Endothelial cell of umbilical vein (primary cell): ENCODE measurements around the gene PGLYRP1. TPM values are rescaled to one million over a fixed set of nuclear protein-coding genes. Genes with fewer than 3 reads are reported as not detected.

Experiments
- BruUV-seq: library from RNA; stranded (reverse); fragments of 400-500 nt; replicated peaks from 2 replicates; lab custom pipeline; 2021; lab: Mats Ljungman, UMichigan
- CTCF ChIA-PET: fragments of 300-600, 350-600 bp; sonication (Branson Sonifier 250); formaldehyde crosslinking; loops from one replicate; lab custom pipeline; 2021; ENCODE audit warnings: antibody characterized with exemption, inconsistent platforms; lab: Charles Lee
- POLR2A ChIA-PET: fragments of 300-600, 350-600 bp; sonication (Branson Sonifier 250); formaldehyde crosslinking; loops from one replicate; lab custom pipeline; 2021; ENCODE audit warnings: antibody characterized with exemption, inconsistent platforms; lab: Charles Lee
- DNase-seq: peaks from one replicate; pipeline ENCODE4 v3.0.0-alpha.2; 2011; ENCODE audit warnings: low read depth, low spot score
- FAIRE-seq: peaks from 2 replicates; lab custom pipeline; 2011; peaks lifted over from hg19 to GRCh38; lab: Jason Lieb, UNC
- H2AFZ ChIP-seq: 2 replicates; pipeline ENCODE4 v1.6.0; 2012; ENCODE audit warnings: low read depth, low read length, control low read depth, inconsistent platforms
- H3K27ac ChIP-seq: 2 replicates; pipeline ENCODE4 v1.5.1; 2011; ENCODE audit warnings: low read depth, mild to moderate bottlenecking, control low read depth, low read length, moderate library complexity; ENCODE audit not compliant: insufficient read depth
- H3K27me3 ChIP-seq, 2 experiments: 2 replicates each; pipeline versions ENCODE4 v1.6.0 to v1.6.1; 2011; ENCODE audit warnings: low read length in 2 of 2, mixed read lengths in 1 of 2; ENCODE audit not compliant: control insufficient read depth in 2 of 2, insufficient read depth in 2 of 2
- H3K36me3 ChIP-seq, 2 experiments: 2 replicates in 1 of 2; 3 replicates in 1 of 2; pipeline ENCODE4 v1.5.1; 2011; ENCODE audit warnings: low read length in 2 of 2, mild to moderate bottlenecking in 1 of 2, moderate library complexity in 1 of 2; ENCODE audit not compliant: control insufficient read depth in 2 of 2, insufficient read depth in 2 of 2; ENCODE audit errors: extremely low read depth in 1 of 2
- H3K4me1 ChIP-seq: 3 replicates; pipeline ENCODE4 v1.5.1; 2011; ENCODE audit warnings: mild to moderate bottlenecking, low read length; ENCODE audit not compliant: control insufficient read depth, insufficient read depth; ENCODE audit errors: extremely low read depth
- H3K4me2 ChIP-seq: 2 replicates; pipeline ENCODE4 v1.6.1; 2011; ENCODE audit warnings: low read length, control low read depth, mixed read lengths; ENCODE audit not compliant: insufficient read depth
- H3K4me3 ChIP-seq, 3 experiments: fragments of 200-600 bp in 1 of 3; sonication (generic), shearing (Covaris generic) in 1 of 3; replicated peaks in 1 of 3; 2 replicates each; pipeline ENCODE4 v1.5.1; 2011 to 2016; ENCODE audit warnings: control low read depth in 3 of 3, low read length in 3 of 3, mild to moderate bottlenecking in 2 of 3, inconsistent platforms in 1 of 3, low read depth in 1 of 3, moderate library complexity in 1 of 3; ENCODE audit not compliant: insufficient read depth in 1 of 3
- H3K79me2 ChIP-seq: 2 replicates; pipeline ENCODE4 v1.6.0; 2012; ENCODE audit warnings: low read length, inconsistent platforms; ENCODE audit not compliant: control insufficient read depth, insufficient read depth
- H3K9ac ChIP-seq: replicated peaks from 2 replicates; pipeline ENCODE3; 2011; ENCODE audit warnings: low read length, control low read depth; ENCODE audit not compliant: insufficient read depth; ENCODE audit errors: extremely low read depth
- H3K9me1 ChIP-seq: replicated peaks from 3 replicates; pipeline ENCODE4 v1.6.0; 2011; ENCODE audit warnings: mild to moderate bottlenecking, low read length; ENCODE audit not compliant: control insufficient read depth, insufficient read depth; ENCODE audit errors: extremely low read depth
- H3K9me3 ChIP-seq: replicated peaks from 2 replicates; pipeline ENCODE4 v1.5.1; 2012; ENCODE audit warnings: low read length, inconsistent platforms; ENCODE audit not compliant: control insufficient read depth, insufficient read depth
- H4K20me1 ChIP-seq: replicated peaks from 2 replicates; pipeline ENCODE3; 2011; ENCODE audit warnings: mild to moderate bottlenecking, low read length; ENCODE audit not compliant: control insufficient read depth, insufficient read depth; ENCODE audit errors: extremely low read depth
- EZH2 ChIP-seq: IDR thresholded peaks from 2 replicates; pipeline ENCODE4 v1.6.1; 2012; ENCODE audit warnings: borderline replicate concordance, low read depth, mild to moderate bottlenecking, moderate library complexity, low read length, inconsistent platforms; ENCODE audit not compliant: severe bottlenecking
- FOS ChIP-seq: IDR thresholded peaks from 2 replicates; pipeline ENCODE4 v1.6.1; 2011; ENCODE audit warnings: mild to moderate bottlenecking, low read length, moderate library complexity, borderline replicate concordance; ENCODE audit not compliant: insufficient read depth
- GATA2 ChIP-seq: IDR thresholded peaks from 2 replicates; pipeline ENCODE4 v1.7.0; 2011; ENCODE audit warnings: low read depth, mild to moderate bottlenecking, moderate library complexity, mixed read lengths, low read length; ENCODE audit not compliant: insufficient read length, insufficient read depth
- JUN ChIP-seq: IDR thresholded peaks from 2 replicates; pipeline ENCODE4 v1.6.1; 2011; ENCODE audit warnings: borderline replicate concordance, low read depth; ENCODE audit not compliant: insufficient read length, insufficient read depth
- MYC ChIP-seq: IDR thresholded peaks from one replicate; pipeline ENCODE4 v1.6.1; 2011; ENCODE audit warnings: mild to moderate bottlenecking, low read depth, low read length
- POLR2A ChIP-seq: IDR thresholded peaks from 2 replicates; pipeline ENCODE4 v1.6.1; 2012; ENCODE audit warnings: low read depth, mild to moderate bottlenecking, control low read depth, low read length
- POLR2AphosphoS5 ChIP-seq: IDR thresholded peaks from 2 replicates; pipeline ENCODE4 v1.6.1; 2012; ENCODE audit warnings: low read depth, mild to moderate bottlenecking, control low read depth, low read length, moderate library complexity; ENCODE audit not compliant: insufficient read depth
- dilution Hi-C: fragments of 300-500 bp; cut with MboI; formaldehyde crosslinking; loops from one replicate; pipeline ENCODE4 v1.15.0; 2019; ENCODE audit warnings: low sequenced_read_pairs; ENCODE audit not compliant: extremely low pct_ligation_motif_present
- intact Hi-C: fragments of 100-400 bp; cut with micrococcal nuclease; formaldehyde crosslinking; loops from one replicate; pipeline ENCODE4 v1.10.0; 2022
- polyA plus RNA-seq, 4 experiments: library from polyadenylated mRNA; depleted of rRNA in 3 of 4; stranded (reverse) in 3 of 4; unstranded in 1 of 4; fragments of >200 nt; gene quantifications; 2 replicates each; pipeline versions ENCODE4 v1.2.1 to v1.2.3, GENCODE V29; 2011 to 2012; ENCODE audit warnings: missing spikeins in 1 of 4
- total RNA-seq: library from RNA; stranded (reverse); gene quantifications from 2 replicates; pipeline ENCODE4 v1.2.3, GENCODE V29; 2021
- TF ChIP-seq, protein P1 (sequence below), 2 donors: IDR thresholded peaks; 1 replicate in 1 of 2; 2 replicates in 1 of 2; pipeline ENCODE4 v1.5.1; 2011; ENCODE audit warnings: low read length in 2 of 2, mild to moderate bottlenecking in 2 of 2, moderate library complexity in 2 of 2, control low read depth in 1 of 2, inconsistent platforms in 1 of 2, low read depth in 1 of 2; ENCODE audit not compliant: insufficient read depth in 1 of 2; ENCODE audit errors: extremely low read depth in 1 of 2
- TF ChIP-seq, protein P2 (sequence below): IDR thresholded peaks from 2 replicates; pipeline ENCODE4 v1.6.1; 2011; ENCODE audit not compliant: insufficient read depth, insufficient read length

The PGLYRP1 gene
- total and polyA plus RNA-seq, 2 donors (not counting 3 experiments of a cell fraction or from before 2014, with no cell fraction given), result not detected

DNA sequence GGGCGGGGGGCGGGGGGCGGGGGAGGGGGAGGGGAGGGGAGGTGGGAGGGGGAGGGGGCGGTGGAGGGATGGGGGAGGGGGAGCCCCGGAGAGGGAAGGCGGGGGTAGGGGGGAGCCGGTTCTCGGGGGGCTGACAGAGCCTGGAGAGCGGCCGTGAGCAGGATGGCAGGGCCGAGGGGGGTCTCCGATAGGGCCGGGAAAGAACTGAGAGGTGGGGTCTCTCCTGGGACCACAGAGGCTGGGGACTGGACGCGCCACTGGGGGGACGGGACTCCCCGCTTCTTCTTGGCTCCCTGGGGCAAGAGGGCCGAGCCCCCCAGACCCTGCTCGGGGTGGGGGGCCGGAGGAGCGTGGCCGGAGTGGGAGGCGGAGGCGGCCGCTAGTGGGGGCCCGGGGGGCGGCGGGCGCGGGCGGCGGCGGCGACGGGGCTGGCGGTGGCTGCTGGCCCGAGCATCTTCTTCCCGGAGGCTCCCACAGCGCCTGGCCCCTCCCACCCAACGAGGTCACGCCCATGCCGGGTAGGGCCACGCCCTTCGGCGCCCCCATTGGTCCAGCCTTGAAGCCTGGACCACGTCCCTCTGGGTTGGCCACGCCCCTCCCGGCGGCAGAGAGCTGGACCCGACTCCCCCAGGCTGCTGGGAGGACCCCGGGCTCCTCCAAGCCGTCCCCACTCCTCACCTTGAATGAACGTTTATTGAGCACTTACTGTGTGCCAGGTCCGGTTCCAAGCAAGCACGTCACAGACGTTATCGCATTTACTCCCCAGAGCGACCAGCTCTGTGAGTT is 49.1 kb downstream of the PGLYRP1 start, which contains the start of gene NOVA2:
Gene NOVA2, minus strand, starts transcription at position 313 of the 786 bp plus-strand sequence. CDS start 514 bp downstream, outside the sequence.
- peak within 1 kb of the TSS; percentile 65 for H3K4me2 ChIP-seq
- peak; percentile 96 for FAIRE-seq
- peak within 1 kb of the TSS; percentile 52 to 80 (median 68) for H3K4me3 ChIP-seq
- H3K36me3 ChIP-seq, result peaks cover 0 to 1% of the 10 kb centered on the region in 2 experiments
- H4K20me1 ChIP-seq, result no peaks in the 10 kb centered on the region
- ChIA-PET POLR2A (interaction anchor here (0.6 to 0.8 kb wide), 2 partner anchors 16 to 17 kb away, joined by 4 to 6 read pairs; no protein-coding TSS in a partner anchor), CTCF (interaction anchor here (0.7 to 1.4 kb wide), 12 partner anchors 12 to 324 kb away, joined by 3 to 7 read pairs (median 4); partner anchors contain the start of gene CCDC61)
- H3K27me3 ChIP-seq, result peaks cover 2 to 4% of the 10 kb centered on the region in 2 experiments
- no peak within 1 kb of the TSS for H3K27ac ChIP-seq
- intact Hi-C loops, result loop anchor here (1.0 to 5.0 kb wide), 3 partner anchors 17 to 34 kb away; partner anchors contain the start of gene CCDC61
- peak; percentile 95 for DNase-seq
- no peaks in the 10 kb centered on the region for H3K9me3 ChIP-seq
- no peaks in the 10 kb centered on the region for H3K9me1 ChIP-seq
- peak; percentile 45 for TF ChIP-seq POLR2AphosphoS5
- TF ChIP-seq EZH2, result no peak
- H2AFZ ChIP-seq, result peak within 1 kb of the TSS; percentile 73
- H3K9ac ChIP-seq, result peak within 1 kb of the TSS; percentile 12
- dilution Hi-C loops, result no loop called here
- peaks cover 9% of the 10 kb centered on the region for H3K79me2 ChIP-seq
- BruUV-seq, result no TSS peak
- H3K4me1 ChIP-seq, result peaks cover 23% of the 10 kb centered on the region

DNA sequence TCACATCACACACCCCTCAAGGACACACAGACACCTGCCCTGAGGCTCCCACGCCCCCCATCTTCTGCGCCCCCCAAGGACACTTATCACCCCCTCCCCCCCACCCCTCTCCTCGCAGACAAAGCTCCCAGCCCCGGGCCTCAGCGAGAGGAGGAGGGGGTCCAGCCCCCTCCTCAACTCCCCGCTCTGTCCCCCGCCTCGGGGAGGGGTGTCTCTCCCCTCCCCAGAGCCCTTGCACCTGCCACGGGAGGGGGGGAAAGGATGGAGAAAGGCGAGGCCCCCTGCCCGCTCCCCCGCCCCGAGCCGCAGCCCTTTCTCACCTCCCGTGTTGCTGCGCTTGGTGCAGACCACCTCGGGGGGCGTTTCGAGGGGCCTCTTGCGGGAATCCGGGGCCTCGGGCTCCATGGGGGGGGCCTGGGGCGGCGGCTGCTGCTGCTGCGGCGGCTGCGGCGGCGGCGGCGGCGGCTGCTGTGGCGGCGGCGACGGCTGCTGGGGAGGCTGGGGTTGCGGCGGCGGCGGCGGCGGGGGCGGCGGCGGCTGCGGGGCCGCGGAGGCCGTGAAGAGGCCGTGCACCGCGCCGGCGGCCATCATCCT is 49.8 kb downstream of the PGLYRP1 start:
- Histone ChIP-seq H3K4me2 (peak overlapping the region; percentile 27), H3K36me3 (peaks cover 0 to 3% of the 10 kb centered on the region in 2 experiments), H3K9me1 (no peaks in the 10 kb centered on the region), H2AFZ (no peak overlapping the region), H3K27ac (no peak overlapping the region), H3K4me3 (peak overlapping the region; percentile 32 to 80 (median 52)), H3K9ac (peak overlapping the region; percentile 10), H3K4me1 (peaks cover 23% of the 10 kb centered on the region), H3K27me3 (peaks cover 2 to 4% of the 10 kb centered on the region in 2 experiments), H4K20me1 (no peaks in the 10 kb centered on the region), H3K79me2 (peaks cover 9% of the 10 kb centered on the region), H3K9me3 (no peaks in the 10 kb centered on the region)
- no peak for DNase-seq
- no peak for FAIRE-seq
- dilution Hi-C loops (no loop called here), intact Hi-C loops (loop anchor here (5.0 kb wide), 1 partner anchor 34 kb away; no protein-coding TSS in a partner anchor)
- ChIA-PET CTCF (interaction anchor here (0.6 to 1.5 kb wide), 2 partner anchors 14 to 56 kb away, joined by 3 to 5 read pairs; no protein-coding TSS in a partner anchor), POLR2A (no interaction called here)
- TF ChIP-seq, protein P1, sequence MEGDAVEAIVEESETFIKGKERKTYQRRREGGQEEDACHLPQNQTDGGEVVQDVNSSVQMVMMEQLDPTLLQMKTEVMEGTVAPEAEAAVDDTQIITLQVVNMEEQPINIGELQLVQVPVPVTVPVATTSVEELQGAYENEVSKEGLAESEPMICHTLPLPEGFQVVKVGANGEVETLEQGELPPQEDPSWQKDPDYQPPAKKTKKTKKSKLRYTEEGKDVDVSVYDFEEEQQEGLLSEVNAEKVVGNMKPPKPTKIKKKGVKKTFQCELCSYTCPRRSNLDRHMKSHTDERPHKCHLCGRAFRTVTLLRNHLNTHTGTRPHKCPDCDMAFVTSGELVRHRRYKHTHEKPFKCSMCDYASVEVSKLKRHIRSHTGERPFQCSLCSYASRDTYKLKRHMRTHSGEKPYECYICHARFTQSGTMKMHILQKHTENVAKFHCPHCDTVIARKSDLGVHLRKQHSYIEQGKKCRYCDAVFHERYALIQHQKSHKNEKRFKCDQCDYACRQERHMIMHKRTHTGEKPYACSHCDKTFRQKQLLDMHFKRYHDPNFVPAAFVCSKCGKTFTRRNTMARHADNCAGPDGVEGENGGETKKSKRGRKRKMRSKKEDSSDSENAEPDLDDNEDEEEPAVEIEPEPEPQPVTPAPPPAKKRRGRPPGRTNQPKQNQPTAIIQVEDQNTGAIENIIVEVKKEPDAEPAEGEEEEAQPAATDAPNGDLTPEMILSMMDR (IDR thresholded peaks at IDR 0.05; ENCODE audit: extremely low read depth in 1 of 2, insufficient read depth in 1 of 2, low read depth in 1 of 2, low read length in 2 of 2), result no peak
- no peak for TF ChIP-seq FOS
- TF ChIP-seq GATA2, result no peak
- TF ChIP-seq MYC, result no peak
- no peak for TF ChIP-seq POLR2AphosphoS5
- TF ChIP-seq EZH2, result no peak
- no peak for TF ChIP-seq POLR2A
- TF ChIP-seq, protein P2, sequence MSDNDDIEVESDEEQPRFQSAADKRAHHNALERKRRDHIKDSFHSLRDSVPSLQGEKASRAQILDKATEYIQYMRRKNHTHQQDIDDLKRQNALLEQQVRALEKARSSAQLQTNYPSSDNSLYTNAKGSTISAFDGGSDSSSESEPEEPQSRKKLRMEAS, result no peak
- no peak for TF ChIP-seq JUN
- BruUV-seq, result no TSS peak
